NCI-H2196 (cell line): ENCODE data around the gene DSG4.
"Not testable (repeated sequence)": the region's sequence is repeated elsewhere in the genome, so short reads cannot be mapped to it uniquely, and the experiment has no call there.

ENCODE experiments used
- DNase-seq: peaks from one replicate; lab custom pipeline; 2025; ENCODE audit not compliant: unreplicated experiment; lab: John Stamatoyannopoulos, UW

Gene DSG4, protein sequence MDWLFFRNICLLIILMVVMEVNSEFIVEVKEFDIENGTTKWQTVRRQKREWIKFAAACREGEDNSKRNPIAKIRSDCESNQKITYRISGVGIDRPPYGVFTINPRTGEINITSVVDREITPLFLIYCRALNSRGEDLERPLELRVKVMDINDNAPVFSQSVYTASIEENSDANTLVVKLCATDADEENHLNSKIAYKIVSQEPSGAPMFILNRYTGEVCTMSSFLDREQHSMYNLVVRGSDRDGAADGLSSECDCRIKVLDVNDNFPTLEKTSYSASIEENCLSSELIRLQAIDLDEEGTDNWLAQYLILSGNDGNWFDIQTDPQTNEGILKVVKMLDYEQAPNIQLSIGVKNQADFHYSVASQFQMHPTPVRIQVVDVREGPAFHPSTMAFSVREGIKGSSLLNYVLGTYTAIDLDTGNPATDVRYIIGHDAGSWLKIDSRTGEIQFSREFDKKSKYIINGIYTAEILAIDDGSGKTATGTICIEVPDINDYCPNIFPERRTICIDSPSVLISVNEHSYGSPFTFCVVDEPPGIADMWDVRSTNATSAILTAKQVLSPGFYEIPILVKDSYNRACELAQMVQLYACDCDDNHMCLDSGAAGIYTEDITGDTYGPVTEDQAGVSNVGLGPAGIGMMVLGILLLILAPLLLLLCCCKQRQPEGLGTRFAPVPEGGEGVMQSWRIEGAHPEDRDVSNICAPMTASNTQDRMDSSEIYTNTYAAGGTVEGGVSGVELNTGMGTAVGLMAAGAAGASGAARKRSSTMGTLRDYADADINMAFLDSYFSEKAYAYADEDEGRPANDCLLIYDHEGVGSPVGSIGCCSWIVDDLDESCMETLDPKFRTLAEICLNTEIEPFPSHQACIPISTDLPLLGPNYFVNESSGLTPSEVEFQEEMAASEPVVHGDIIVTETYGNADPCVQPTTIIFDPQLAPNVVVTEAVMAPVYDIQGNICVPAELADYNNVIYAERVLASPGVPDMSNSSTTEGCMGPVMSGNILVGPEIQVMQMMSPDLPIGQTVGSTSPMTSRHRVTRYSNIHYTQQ

DNA sequence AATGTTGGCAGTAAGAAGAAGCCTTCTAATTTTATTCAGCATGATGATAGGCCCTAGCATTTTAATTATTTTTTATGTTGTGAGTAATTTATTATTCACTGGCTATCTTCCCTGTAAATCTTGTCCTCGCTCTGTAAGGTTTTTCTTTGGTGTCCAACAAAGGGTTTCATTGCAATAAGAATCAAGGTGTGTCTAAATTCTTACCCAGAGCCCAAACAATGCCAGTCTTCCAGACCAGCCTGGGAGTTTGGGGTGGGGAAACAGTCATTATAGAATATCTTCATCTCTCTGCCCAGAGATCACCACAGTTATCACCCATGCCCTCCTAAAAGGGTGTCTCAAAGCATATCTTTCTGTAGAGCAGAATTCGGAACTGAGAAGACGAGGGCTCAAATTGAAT is at the start of gene DSG4:
Gene DSG4 (plus strand): TSS at position 301 of the 400 bp plus-strand sequence. CDS start 135 bp downstream, outside the sequence.
- DNase-seq, result no peak

DNA sequence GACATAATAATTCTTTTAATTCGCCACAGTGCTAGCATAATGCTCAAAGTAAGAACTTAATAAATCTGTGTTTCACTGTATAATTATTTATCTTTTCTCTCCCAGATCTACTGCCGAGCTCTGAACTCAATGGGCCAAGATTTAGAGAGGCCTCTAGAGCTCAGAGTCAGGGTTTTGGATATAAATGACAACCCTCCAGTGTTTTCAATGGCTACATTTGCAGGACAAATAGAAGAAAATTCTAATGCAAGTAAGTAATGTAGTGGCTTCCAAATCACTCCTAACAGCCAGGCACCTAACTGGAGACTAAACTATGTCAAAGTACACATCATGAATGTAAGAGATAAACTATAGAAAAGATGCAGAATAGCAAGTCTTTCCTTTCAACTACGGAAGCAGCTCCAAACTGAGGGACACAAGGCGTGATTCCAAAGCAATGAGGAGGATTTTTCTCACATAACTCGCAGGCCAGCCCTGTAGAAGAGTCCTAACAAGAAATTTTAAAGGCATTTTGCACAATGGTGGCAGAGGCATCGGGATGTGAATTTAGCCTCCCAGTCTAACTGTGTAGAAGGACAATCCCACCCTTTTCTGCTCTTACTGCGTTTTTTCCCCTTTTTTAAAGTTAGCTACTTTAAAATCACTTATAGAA is 46.7 kb upstream of the DSG4 start:
- no peak for DNase-seq

DNA sequence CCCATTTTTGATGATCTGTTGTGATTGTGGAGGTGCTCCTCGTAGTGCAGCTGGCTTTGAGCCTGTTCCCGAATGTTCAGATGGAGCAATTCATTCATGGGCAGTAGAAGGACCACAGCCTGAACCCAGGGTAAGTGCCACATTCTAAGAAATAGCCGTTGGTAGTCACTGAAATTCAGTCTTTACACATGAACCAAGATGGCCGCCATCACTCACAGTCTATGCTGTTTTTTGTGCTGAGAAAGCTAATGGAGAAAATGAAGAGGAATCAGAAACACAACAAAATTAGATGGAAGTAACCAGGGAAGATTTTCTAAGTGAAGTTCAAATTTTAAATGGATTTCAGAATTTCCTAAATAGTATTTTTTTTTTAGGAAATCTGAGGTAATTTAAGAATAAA is 33.1 kb upstream of the DSG4 start:
- no peak for DNase-seq

DNA sequence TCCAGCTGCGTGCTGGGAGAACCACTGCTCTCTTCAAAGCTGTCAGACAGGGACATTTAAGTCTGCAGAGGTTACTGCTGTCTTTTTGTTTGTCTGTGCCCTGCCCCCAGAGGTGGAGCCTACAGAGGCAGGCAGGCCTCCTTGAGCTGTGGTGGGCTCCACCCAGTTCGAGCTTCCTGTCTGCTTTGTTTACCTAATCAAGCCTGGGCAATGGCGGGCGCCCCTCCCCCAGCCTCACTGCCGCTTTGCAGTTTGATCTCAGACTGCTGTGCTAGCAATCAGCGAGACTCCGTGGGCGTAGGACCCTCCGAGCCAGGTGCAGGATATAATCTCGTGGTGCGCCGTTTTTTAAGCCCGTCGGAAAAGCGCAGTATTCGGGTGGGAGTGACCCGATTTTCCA is 23.2 kb upstream of the DSG4 start:
- not testable (repeated sequence) for DNase-seq

DNA sequence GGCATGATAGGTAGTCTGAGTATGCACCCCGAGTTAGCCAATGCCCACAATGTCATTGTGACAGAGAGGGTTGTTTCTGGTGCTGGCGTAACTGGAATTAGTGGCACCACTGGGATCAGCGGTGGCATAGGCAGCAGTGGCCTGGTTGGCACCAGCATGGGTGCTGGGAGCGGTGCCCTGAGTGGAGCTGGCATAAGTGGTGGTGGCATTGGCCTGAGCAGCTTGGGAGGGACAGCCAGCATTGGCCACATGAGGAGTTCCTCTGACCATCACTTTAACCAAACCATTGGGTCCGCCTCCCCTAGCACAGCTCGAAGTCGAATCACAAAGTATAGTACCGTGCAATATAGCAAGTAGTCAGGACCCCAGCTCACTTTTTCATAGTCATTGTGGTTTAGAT is 21.6 kb upstream of the DSG4 start:
- no peak for DNase-seq

DNA sequence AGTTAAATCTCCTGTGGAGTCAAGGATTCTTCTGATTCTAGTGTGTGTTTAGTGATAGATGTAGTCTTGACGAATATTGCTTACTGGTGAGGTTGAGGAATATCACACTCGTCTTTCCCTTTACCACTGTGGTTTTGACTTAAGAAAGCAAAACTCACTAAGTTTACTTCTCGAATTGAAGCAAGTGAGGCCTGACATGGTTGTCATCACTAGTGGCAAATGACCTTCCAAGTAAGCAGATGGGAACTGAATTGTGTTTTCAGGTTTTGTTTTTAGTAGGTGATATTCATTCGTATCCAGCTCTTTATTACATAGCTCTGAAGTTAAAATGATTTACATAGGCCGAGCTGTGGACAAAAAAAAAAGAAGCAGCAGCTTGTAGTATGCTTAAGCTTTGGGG is 20.6 kb upstream of the DSG4 start:
- DNase-seq, result no peak

DNA sequence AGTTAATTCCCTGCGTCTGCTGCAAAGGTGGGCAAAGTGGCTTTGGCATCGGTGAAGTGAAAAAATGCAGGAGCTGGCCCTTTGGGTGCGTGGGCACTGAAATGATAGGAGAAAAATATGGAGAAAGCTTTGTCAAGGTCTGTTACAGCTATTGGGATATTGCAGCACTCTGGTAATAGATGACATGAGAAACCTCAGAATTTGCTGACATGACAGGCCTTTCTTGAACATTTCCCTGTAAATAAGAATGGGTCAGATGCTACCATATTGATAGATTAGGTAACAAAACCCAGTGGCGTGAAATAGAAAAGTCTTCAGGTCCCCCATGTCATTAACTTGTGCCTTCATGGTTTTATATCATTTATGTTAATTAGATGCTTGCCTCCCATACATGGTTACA is 12.4 kb upstream of the DSG4 start:
- DNase-seq, result no peak

DNA sequence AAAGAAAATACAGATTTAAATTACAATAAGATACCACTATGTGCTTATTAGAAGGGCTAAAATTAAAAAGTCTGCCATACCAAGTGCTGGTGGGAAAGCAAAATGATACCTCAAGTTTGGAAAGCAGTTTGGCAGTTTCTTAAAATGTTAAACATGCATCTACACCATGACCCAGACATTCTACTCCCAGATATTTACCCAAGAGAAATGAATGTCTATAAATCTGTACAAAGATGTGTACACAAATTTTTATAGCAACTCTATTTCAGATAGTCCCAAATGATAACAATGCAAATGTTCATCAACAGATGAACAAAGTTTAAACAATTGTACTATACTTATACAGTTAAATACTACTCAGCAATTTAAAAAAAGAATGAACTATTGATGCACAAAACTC is 7.1 kb upstream of the DSG4 start:
- no peak for DNase-seq

DNA sequence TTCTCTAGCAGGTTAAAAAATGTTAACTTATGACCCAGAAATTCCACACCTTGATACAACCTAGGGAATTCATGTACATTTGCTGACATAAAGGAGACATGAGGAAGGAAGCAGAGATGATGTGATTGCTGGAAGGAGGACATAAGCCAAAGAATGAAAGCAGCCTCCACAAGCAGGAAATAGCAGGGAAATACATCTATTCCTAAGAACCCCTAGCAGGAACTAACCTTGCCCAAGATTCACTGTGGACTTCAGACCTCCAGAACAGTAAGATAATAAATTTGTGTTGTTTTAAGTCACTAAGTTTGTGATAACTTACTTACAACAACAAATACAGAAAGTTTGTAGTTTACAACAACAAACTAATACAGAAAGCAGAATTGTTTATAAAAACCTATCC is 4.6 kb upstream of the DSG4 start:
- DNase-seq, result no peak

DNA sequence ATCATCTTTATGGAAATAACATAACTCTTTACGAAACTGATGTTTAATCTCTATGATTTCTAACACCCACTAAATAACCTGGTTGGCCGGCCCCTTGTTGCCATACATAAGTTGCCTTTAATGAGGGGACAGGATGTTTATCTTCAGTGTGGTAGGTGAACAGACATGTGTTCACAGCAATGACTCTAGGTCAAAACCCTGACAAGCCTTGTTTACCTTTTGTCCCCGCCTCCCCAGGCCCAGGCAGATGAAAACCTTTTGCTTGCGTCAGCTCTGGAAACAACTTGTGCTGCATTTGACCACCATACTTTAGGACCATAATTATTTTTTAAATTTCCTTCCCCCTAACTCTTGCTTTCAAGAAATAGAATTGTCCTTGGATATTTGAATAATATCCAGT is 2.9 kb upstream of the DSG4 start:
- no peak for DNase-seq

DNA sequence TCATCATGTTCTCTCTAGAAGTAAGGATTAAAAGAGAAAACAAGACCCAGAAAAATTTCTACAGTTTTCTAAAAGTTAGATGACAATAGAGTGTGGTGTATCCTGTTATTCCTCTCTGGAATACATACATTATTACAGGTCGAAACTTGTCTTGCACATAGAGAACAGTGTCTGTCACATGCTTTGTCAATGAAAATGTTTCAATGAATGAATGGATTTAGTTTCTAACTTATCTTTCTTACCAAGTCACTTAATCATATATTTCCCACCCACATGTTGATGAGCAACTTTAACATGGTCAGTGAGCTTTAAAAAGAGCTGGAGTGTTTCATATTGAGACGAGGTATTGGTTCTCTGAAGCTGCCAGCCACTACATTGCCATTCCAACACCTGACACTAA is 4.3 kb downstream of the DSG4 start:
- DNase-seq, result no peak

DNA sequence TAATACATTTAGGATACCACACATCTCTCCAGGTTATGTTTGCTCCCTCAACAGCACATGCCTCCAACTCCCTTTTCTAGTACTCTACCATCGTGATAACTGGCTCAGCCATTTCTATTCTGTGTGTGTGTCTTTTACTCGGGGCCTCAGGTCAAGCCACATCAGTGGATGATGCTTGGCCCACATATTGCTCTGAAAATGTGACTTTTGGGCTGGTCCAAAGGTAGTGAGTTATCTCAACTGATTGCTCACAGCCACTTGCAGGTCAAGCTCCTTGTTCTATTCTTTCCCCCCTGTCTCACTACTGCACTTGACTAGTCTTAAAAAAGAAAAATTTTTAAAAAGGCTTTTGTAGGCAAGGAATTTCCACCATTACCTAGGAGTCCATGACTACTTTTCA is 5.5 kb downstream of the DSG4 start:
- DNase-seq, result no peak

DNA sequence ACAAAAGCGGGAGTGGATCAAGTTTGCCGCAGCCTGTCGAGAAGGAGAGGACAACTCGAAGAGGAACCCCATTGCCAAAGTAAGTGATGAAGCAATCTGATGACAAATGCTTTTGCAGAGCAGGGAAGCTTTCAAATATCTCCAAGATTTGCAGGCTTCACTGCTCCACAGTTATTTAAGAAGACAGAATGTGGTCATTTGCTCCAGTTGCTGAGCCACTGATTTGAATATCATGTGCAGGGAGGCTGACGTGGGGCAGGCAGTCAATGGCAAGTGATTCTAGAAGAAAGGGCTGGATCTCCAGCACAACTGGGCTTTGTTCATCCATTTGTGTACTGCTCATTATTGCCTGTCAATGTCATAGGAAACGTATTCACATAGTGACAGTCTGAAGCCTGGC is 10.2 kb downstream of the DSG4 start:
- DNase-seq, result no peak

DNA sequence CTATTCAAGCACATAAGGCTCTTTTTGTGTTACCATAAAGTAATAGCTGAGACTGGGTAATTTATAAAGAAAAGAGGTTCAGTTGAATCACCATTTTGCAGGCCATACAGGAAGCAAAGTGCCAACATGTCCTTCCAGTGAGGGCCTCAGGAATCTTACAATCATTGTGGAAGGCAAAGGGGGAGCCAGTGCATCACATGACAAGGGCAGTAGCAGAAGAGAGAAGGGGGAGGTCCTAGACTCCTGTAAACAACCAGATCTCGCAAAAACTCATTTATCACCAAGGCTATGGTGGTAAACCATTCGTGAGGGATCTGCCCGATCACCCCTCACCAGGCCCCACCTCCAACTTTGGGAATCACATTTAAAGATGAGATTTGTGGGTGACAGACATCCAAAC is 16.7 kb downstream of the DSG4 start:
- no peak for DNase-seq

DNA sequence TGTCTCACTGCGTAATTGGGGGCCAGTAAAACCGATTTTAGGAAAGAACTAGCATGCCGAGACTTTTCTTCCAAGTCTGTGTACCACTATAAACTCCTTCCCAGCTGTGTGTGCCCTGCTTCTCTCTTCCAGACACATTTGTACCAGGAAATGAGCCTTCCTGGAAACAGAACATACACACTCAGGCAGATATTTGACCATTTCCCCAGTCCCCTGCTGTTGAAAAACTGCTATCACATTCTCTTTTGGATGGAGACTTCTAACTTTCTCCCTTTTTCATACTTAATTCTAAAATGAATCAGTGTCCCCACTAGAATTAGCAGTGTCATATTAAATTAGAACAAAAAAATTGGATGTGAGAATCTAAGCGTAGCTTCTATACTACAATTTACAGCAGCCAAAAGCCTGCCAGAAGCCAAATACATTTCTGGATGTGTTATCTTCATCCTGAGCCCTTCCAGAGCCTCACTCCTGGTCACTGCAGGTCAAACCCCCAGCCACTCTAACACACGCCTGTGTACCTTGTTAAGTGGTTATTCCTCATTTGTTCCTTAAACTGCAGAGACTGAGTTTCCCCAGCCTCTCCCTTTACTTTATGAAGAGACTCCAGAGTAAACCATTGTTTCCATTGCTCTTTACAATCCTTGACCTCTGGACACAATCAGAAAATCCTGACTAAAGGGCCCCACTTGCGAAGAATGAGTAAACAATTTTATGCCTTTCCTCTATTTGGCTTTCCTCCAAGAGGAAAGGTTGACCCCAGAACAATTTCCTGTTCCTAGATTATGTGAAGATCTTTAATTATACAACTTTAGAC is 20.4 kb downstream of the DSG4 start:
- no peak for DNase-seq

DNA sequence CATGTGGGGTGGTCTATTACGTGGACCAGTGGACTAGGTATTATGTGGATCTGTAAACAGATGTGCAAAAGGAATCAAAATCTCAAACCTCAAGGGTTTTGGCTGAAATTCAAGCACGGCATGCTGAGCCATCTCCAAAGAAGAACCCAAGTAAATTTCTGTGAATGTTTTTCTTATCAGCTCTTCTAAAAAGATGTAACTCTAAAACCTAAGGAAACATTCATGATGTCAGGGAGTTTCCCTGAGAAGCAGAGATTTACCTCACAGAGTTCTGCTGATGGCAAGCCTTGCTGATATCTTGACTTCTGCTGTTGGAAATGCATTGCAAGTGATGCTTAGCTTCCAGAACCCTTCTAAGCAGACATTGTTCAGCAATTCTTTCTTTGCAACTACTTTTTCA is 21.6 kb downstream of the DSG4 start:
- no peak for DNase-seq

DNA sequence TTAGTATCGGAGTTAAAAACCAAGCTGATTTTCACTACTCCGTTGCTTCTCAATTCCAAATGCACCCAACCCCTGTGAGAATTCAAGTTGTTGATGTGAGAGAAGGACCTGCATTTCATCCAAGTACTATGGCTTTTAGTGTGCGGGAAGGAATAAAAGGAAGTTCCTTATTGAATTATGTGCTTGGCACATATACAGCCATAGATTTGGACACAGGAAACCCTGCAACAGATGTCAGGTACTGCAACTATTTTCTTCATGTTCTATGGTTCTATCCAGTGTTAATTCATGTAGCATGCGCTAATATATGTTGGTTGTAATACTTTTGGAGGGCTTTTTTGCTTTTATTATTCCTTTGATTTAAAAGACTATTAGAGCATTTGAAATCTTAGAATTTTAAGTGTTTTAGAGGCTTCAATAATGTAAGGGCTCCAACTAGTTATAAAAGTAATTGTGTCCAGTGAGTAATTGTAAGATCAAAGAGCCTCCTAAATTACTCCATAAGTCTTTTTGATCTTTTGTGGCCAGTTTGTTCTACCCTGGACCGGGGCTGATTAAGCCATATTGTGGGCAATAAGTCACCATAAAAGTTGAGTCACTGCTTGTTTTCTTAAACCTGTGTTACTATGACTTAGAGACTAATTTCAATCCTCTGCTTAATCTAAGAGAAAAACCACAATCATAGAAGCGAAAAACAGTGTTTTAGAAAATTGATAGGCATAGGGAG is 22.9 kb downstream of the DSG4 start:
- DNase-seq, result no peak

DNA sequence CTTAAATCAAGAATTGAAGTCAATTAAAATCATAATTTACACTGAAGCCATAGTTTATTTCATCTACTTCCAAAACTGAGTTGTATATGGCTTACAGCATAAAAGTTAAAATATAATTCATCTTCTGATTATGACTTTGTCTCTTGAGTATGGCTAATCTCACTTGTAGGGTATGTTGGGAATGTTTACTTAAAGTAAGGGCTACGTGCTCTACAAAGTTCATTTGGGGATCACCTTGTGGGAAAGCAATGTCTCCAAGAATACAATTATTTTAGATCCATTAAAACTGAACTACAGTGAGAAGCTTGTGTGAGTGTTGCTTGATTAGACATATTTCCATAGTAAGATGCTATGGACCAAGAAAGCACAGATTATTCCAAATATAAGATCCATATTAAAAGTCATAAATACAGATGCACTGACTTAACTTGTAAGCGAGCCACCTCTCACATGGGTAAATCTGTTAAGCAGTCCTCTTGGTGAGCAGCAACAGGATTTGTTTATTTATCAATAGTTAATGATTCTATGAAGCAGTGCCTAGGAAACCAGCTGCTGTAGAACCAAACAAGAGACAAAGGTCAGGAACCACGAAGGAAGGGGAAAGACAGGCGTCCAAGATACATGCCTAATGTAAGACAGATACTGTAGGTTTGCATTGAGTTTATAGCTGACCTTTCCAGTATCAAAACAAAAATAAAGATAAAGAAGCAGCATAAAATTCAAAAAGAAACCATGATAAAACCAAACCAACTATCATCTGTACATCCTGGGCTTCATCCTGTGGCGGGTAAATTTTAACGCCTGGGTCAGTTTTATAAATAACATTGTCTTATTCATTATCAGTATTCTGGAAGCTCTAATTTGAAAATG is 24.8 kb downstream of the DSG4 start:
- DNase-seq, result no peak

DNA sequence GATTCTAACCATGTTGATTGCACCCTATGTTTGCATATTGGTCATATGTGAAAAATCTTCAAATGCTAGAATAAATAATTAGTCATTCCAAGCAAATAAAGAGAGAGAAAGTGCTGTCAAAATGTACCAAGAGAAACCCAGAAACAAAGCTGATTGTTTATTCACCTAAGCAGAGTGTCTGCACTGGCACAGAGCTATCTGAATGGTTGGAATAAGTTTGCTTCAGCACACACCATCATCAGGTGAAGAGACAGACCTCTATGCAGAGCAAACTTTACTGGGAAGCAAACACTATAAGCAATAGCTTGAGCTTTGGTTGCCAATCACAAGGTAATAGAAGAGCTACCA is 25.4 kb downstream of the DSG4 start:
- DNase-seq, result no peak
